ENCODE results near the gene CENPW. TPM values are rescaled to one million over a fixed set of nuclear protein-coding genes. Genes with fewer than 3 reads are reported as not detected.

Gene CENPW
- total RNA-seq, 4 donors from 2014 or later = 1.2 to 1.9 TPM; not detected in 2

GRCh38 chr6:126356526-126356925, 16.6 kb downstream of the CENPW start:
- no peak for DNase-seq (ENCODE audit: low spot score in 2 of 2)
- TF ChIP-seq POLR2A (IDR thresholded peaks at IDR 0.05) (no peak), CTCF (IDR thresholded peaks at IDR 0.05) (no peak)
- intact Hi-C loops (cut with DNase I; ENCODE audit: low total_unique reads) = no loop called here
- no peak overlapping the region for H3K4me3 ChIP-seq (ENCODE audit: low read depth, poor library complexity, severe bottlenecking)

GRCh38 chr6:126359936-126360537, 20.1 kb downstream of the CENPW start:
- 97 to 100% methylated on average over 1 of the region's 1 CpG for WGBS, 2 donors
- intact Hi-C loops (cut with DNase I; ENCODE audit: low total_unique reads) = no loop called here
- no peak for DNase-seq (ENCODE audit: low spot score in 2 of 2)
- TF ChIP-seq CTCF (IDR thresholded peaks at IDR 0.05) = no peak
- TF ChIP-seq POLR2A (IDR thresholded peaks at IDR 0.05) = no peak
- H3K4me3 ChIP-seq (ENCODE audit: low read depth, poor library complexity, severe bottlenecking) = no peak overlapping the region

GRCh38 chr6:126361832-126362440, 22.0 kb downstream of the CENPW start:
- no peak for DNase-seq (ENCODE audit: low spot score in 2 of 2)
- intact Hi-C loops (cut with DNase I; ENCODE audit: low total_unique reads) = no loop called here
- no peak for TF ChIP-seq CTCF (IDR thresholded peaks at IDR 0.05)
- TF ChIP-seq POLR2A (IDR thresholded peaks at IDR 0.05) = no peak
- H3K4me3 ChIP-seq (ENCODE audit: low read depth, poor library complexity, severe bottlenecking) = no peak overlapping the region
- 92 to 100% methylated on average over 2 to 3 of the region's 3 CpGs for WGBS, 2 donors

- H3K4me3 ChIP-seq (ENCODE audit: low read depth, poor library complexity, severe bottlenecking) = no peak overlapping the region
- WGBS, 2 donors = 92 to 95% methylated on average over 4 of the region's 4 CpGs
- TF ChIP-seq POLR2A (IDR thresholded peaks at IDR 0.05) (no peak), CTCF (IDR thresholded peaks at IDR 0.05) (no peak)
- intact Hi-C loops (cut with DNase I; ENCODE audit: low total_unique reads) = no loop called here
- DNase-seq (ENCODE audit: low spot score in 2 of 2) = no peak
Observed at GRCh38 chr6:126367849-126368248, 27.9 kb downstream of the CENPW start.

GRCh38 chr6:126372626-126373025, 32.7 kb downstream of the CENPW start:
- no peak overlapping the region for H3K4me3 ChIP-seq (ENCODE audit: low read depth, poor library complexity, severe bottlenecking)
- no peak for DNase-seq (ENCODE audit: low spot score in 2 of 2)
- 96 to 97% methylated on average over 2 of the region's 2 CpGs for WGBS, 2 donors
- TF ChIP-seq POLR2A (IDR thresholded peaks at IDR 0.05) = no peak
- TF ChIP-seq CTCF (IDR thresholded peaks at IDR 0.05) = no peak
- intact Hi-C loops (cut with DNase I; ENCODE audit: low total_unique reads) = no loop called here

- WGBS, 2 donors = 96% methylated on average over 4 of the region's 4 CpGs
- no peak for DNase-seq (ENCODE audit: low spot score in 2 of 2)
- intact Hi-C loops (cut with DNase I; ENCODE audit: low total_unique reads) = no loop called here
- no peak overlapping the region for H3K4me3 ChIP-seq (ENCODE audit: low read depth, poor library complexity, severe bottlenecking)
- TF ChIP-seq POLR2A (IDR thresholded peaks at IDR 0.05) (no peak), CTCF (IDR thresholded peaks at IDR 0.05) (no peak)
Observed at GRCh38 chr6:126373344-126373743, 33.4 kb downstream of the CENPW start.

Data from lower leg skin (tissue), 4 donors.